8988T (cell line): Measurements from ENCODE around the gene PYY.

Source experiments
- DNase-seq: peaks from one replicate; pipeline ENCODE4 v3.0.0; 2011

PYY gene

GRCh38 chr17:43912635-43913304 is 41.0 kb downstream of the PYY start:
- no peak for DNase-seq

- no peak for DNase-seq
Observed at GRCh38 chr17:43911904-43912303, 41.8 kb downstream of the PYY start.

GRCh38 chr17:43909537-43910231 is 44.1 kb downstream of the PYY start:
- no peak for DNase-seq

- DNase-seq = no peak
Observed at GRCh38 chr17:43907998-43908721, 45.6 kb downstream of the PYY start.

- no peak for DNase-seq
Observed at GRCh38 chr17:43907425-43907981, 46.2 kb downstream of the PYY start, which contains the start of gene MPP2. Gene MPP2, minus strand, starts transcription at chr17:43907536. Its CDS starts 3,076 bp downstream, at chr17:43904460.

- no peak for DNase-seq
Observed at GRCh38 chr17:43906951-43907424, 46.8 kb downstream of the PYY start.

GRCh38 chr17:43905985-43906852 is 47.5 kb downstream of the PYY start:
- DNase-seq = no peak

GRCh38 chr17:43905400-43905984 is 48.2 kb downstream of the PYY start:
- no peak for DNase-seq
